Lung microvascular endothelial cell (primary cell): ENCODE data around the gene LINGO1. TPM values are rescaled to one million over a fixed set of nuclear protein-coding genes. Genes with fewer than 3 reads are reported as not detected.
A peak's percentile ranks its signal among the peaks of the same experiment; 100 is the strongest.

ENCODE experiments used
- DNase-seq, 2 donors: peaks; one replicate each; pipeline versions ENCODE4 v3.0.0 to v3.0.0-alpha.2; 2010; ENCODE audit warnings: low read depth in 2 of 2
- total RNA-seq: library from RNA; depleted of rRNA; stranded (reverse); fragments of >200 nt; gene quantifications from 2 replicates; pipeline ENCODE4 v1.2.1, GENCODE V29; 2014

Gene LINGO1
- total RNA-seq, 1 donor from 2014 or later: under 0.01 TPM

GRCh38 chr15:77616072-77616471 is 16.6 kb downstream of the LINGO1 start:
- no peak for DNase-seq

GRCh38 chr15:77615472-77615871 is 17.2 kb downstream of the LINGO1 start:
- DNase-seq: no peak

- DNase-seq: no peak
These were observed 18.4 kb downstream of the LINGO1 start for GRCh38 chr15:77614251-77614806.

- no peak for DNase-seq
These were observed 18.9 kb downstream of the LINGO1 start for GRCh38 chr15:77613814-77614213.

- no peak for DNase-seq
These were observed 19.6 kb downstream of the LINGO1 start for GRCh38 chr15:77612958-77613601.

GRCh38 chr15:77611767-77612166 is 20.9 kb downstream of the LINGO1 start:
- DNase-seq: no peak

- DNase-seq: no peak
These were observed 22.0 kb downstream of the LINGO1 start for GRCh38 chr15:77610731-77611130.

- DNase-seq: no peak
These were observed 23.2 kb downstream of the LINGO1 start for GRCh38 chr15:77609558-77609957.

- no peak for DNase-seq
These were observed 23.9 kb downstream of the LINGO1 start for GRCh38 chr15:77608774-77609173.

GRCh38 chr15:77607894-77608261 is 24.8 kb downstream of the LINGO1 start:
- DNase-seq: no peak

- DNase-seq: no peak
These were observed 25.4 kb downstream of the LINGO1 start for GRCh38 chr15:77607111-77607893.

- DNase-seq: peak; percentile 29 to 78
These were observed 26.3 kb downstream of the LINGO1 start for GRCh38 chr15:77606142-77607034.

- no peak for DNase-seq
These were observed 27.2 kb downstream of the LINGO1 start for GRCh38 chr15:77605547-77605946.

- DNase-seq: no peak
These were observed 27.7 kb downstream of the LINGO1 start for GRCh38 chr15:77604973-77605372.

GRCh38 chr15:77603611-77604336 is 28.9 kb downstream of the LINGO1 start:
- DNase-seq: no peak

GRCh38 chr15:77602800-77603199 is 29.9 kb downstream of the LINGO1 start:
- no peak for DNase-seq

- peak; percentile 69 to 78 for DNase-seq
These were observed 32.8 kb downstream of the LINGO1 start for GRCh38 chr15:77599899-77600298.

- no peak for DNase-seq
These were observed 33.4 kb downstream of the LINGO1 start for GRCh38 chr15:77599357-77599756.

GRCh38 chr15:77598644-77599043 is 34.1 kb downstream of the LINGO1 start:
- no peak for DNase-seq

- DNase-seq: peak; percentile 61 to 93
These were observed 34.8 kb downstream of the LINGO1 start for GRCh38 chr15:77597804-77598453.
